MCF 10A (cell line): ENCODE measurements around the gene PLOD2. TPM values are rescaled to one million over a fixed set of nuclear protein-coding genes. Genes with fewer than 3 reads are reported as not detected.

Experiments
- BruUV-seq: library from RNA; stranded (reverse); fragments of 400-500 nt; replicated peaks from 2 replicates; lab custom pipeline; 2021; lab: Mats Ljungman, UMichigan
- CTCF ChIA-PET: fragments of 300-600 bp; sonication (Branson Sonifier 250); formaldehyde crosslinking; extraction: SDS; loops from one replicate; lab custom pipeline; 2021; ENCODE audit warnings: antibody characterized with exemption, inconsistent platforms; lab: Yijun Ruan, JAX
- POLR2A ChIA-PET: fragments of 300-600, 350-650 bp; sonication (Branson Sonifier 250); formaldehyde crosslinking; extraction: SDS; loops from one replicate; lab custom pipeline; 2020; ENCODE audit warnings: antibody characterized with exemption, inconsistent platforms; lab: Yijun Ruan, JAX
- DNase-seq: peaks from one replicate; pipeline ENCODE4 v3.0.0-alpha.2; 2018; ENCODE audit not compliant: unreplicated experiment
- H3K27ac Mint-ChIP-seq: one replicate; pipeline ENCODE4 v1.8.0; 2022; ENCODE audit warnings: mild to moderate bottlenecking, low read depth, mixed read lengths; ENCODE audit not compliant: unreplicated experiment
- H3K27me3 Mint-ChIP-seq: one replicate; pipeline ENCODE4 v1.8.0; 2022; ENCODE audit warnings: mixed read lengths; ENCODE audit not compliant: insufficient read depth, unreplicated experiment
- H3K36me3 Mint-ChIP-seq: one replicate; pipeline ENCODE4 v1.8.0; 2022; ENCODE audit warnings: mild to moderate bottlenecking, moderate library complexity, mixed read lengths; ENCODE audit not compliant: insufficient read depth, unreplicated experiment
- H3K4me1 Mint-ChIP-seq: one replicate; pipeline ENCODE4 v1.8.0; 2022; ENCODE audit warnings: mixed read lengths; ENCODE audit not compliant: insufficient read depth, unreplicated experiment
- H3K4me3 Mint-ChIP-seq: one replicate; pipeline ENCODE4 v1.8.0; 2022; ENCODE audit warnings: mild to moderate bottlenecking, moderate library complexity, mixed read lengths; ENCODE audit not compliant: unreplicated experiment
- H3K9me3 Mint-ChIP-seq: one replicate; pipeline ENCODE4 v1.8.0; 2022; ENCODE audit warnings: mixed read lengths; ENCODE audit not compliant: unreplicated experiment
- CTCF ChIP-seq: fragments of 200-600 bp; IDR thresholded peaks from one replicate; pipeline ENCODE4 v1.8.0; 2022; ENCODE audit warnings: antibody characterized with exemption, mild to moderate bottlenecking; ENCODE audit not compliant: unreplicated experiment
- intact Hi-C: fragments of 100-400 bp; cut with micrococcal nuclease; formaldehyde crosslinking; loops from 2 replicates; pipeline ENCODE4 v1.14.1; 2022
- total RNA-seq: library from RNA; stranded (reverse); gene quantifications from 2 replicates; pipeline ENCODE4 v1.2.3, GENCODE V29; 2022

Gene PLOD2
- total RNA-seq, 1 experiment from 2014 or later = 149 TPM

DNA sequence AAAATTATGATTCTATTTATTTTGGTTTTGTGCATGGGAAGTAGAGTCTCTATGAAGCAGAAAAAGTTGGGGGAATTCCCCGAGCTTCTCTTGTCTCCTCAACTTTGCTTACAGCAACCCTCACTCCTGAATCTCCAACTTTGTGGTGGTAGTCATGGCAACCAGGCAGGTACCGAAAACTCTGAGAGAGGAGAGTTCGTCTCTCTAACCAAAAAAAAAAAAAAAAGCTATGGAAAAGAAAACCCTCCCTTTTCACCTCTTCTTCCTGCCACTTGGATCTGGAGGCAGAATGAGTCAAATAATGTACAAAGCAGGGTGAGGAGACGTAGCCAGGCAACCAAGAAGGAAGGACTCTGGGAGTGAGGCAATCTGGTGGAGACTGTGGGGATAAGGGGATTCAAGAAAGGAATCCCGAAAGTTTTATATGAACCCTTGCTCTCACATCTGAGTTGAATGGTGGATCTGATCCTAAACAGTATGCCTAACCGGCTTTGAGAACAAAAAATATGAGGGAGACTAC is 108.1 kb downstream of the PLOD2 start:
- ChIA-PET POLR2A (no interaction called here), CTCF (interaction anchor here (0.6 to 1.2 kb wide), 3 partner anchors 12 to 133 kb away, joined by 3 to 4 read pairs (median 4); no protein-coding TSS in a partner anchor)
- Mint-ChIP-seq H3K36me3 (peaks cover 17% of the 10 kb centered on the region), H3K27me3 (no peaks in the 10 kb centered on the region), H3K4me3 (no peak overlapping the region), H3K4me1 (no peaks in the 10 kb centered on the region), H3K9me3 (no peaks in the 10 kb centered on the region), H3K27ac (no peak overlapping the region)
- intact Hi-C loops = no loop called here
- BruUV-seq = no TSS peak
- DNase-seq = no peak
- TF ChIP-seq CTCF = no peak

- POLR2A ChIA-PET = interaction anchor here (0.7 kb wide), 1 partner anchor 156 kb away, joined by 3 read pairs; no protein-coding TSS in a partner anchor
- DNase-seq = no peak
- CTCF ChIA-PET = interaction anchor here (1.1 to 1.2 kb wide), 2 partner anchors 13 to 133 kb away, joined by 4 read pairs; no protein-coding TSS in a partner anchor
- Mint-ChIP-seq H3K27me3 (no peaks in the 10 kb centered on the region), H3K9me3 (no peaks in the 10 kb centered on the region), H3K4me1 (no peaks in the 10 kb centered on the region), H3K4me3 (no peak overlapping the region), H3K36me3 (peaks cover 11% of the 10 kb centered on the region), H3K27ac (no peak overlapping the region)
- intact Hi-C loops = no loop called here
- TF ChIP-seq CTCF = no peak
- BruUV-seq = no TSS peak
These were observed 108.8 kb downstream of the PLOD2 start for GRCh38 chr3:146052056-146052790.

GRCh38 chr3:146050691-146051090 is 110.3 kb downstream of the PLOD2 start:
- Mint-ChIP-seq H3K9me3 (no peaks in the 10 kb centered on the region), H3K27me3 (no peaks in the 10 kb centered on the region), H3K4me1 (no peaks in the 10 kb centered on the region), H3K4me3 (no peak overlapping the region), H3K27ac (no peak overlapping the region), H3K36me3 (peaks cover 12% of the 10 kb centered on the region)
- TF ChIP-seq CTCF = no peak
- no TSS peak for BruUV-seq
- DNase-seq = no peak
- ChIA-PET CTCF (no interaction called here), POLR2A (interaction anchor here (1.3 kb wide), 1 partner anchor 118 kb away, joined by 3 read pairs; no protein-coding TSS in a partner anchor)
- intact Hi-C loops = no loop called here

GRCh38 chr3:146047485-146047884 is 113.5 kb downstream of the PLOD2 start:
- H3K27me3 Mint-ChIP-seq = no peaks in the 10 kb centered on the region
- TF ChIP-seq CTCF = no peak
- intact Hi-C loops = no loop called here
- CTCF ChIA-PET = no interaction called here
- H3K36me3 Mint-ChIP-seq = peaks cover 6% of the 10 kb centered on the region
- H3K4me3 Mint-ChIP-seq = no peak overlapping the region
- no peak for DNase-seq
- no TSS peak for BruUV-seq
- H3K4me1 Mint-ChIP-seq = peaks cover 9% of the 10 kb centered on the region
- POLR2A ChIA-PET = no interaction called here
- peaks cover 7% of the 10 kb centered on the region for H3K9me3 Mint-ChIP-seq
- no peak overlapping the region for H3K27ac Mint-ChIP-seq
